ENCODE results near the gene COX10. TPM values are rescaled to one million over a fixed set of nuclear protein-coding genes. Genes with fewer than 3 reads are reported as not detected.

Gene COX10
- total and polyA plus RNA-seq, 2 donors: 13.4 to 14.7 TPM

GRCh38 chr17:14118951-14119350 lies 49.6 kb downstream of the COX10 start:
- no peaks in the 10 kb centered on the region for H3K36me3 ChIP-seq (ENCODE audit: insufficient read depth)
- no peaks in the 10 kb centered on the region for H3K4me1 ChIP-seq (ENCODE audit: insufficient read depth)
- no peak overlapping the region for H3K4me3 ChIP-seq (ENCODE audit: low read depth, low read length)
- WGBS: 92% methylated on average over 2 of the region's 2 CpGs
- H3K27ac ChIP-seq (ENCODE audit: low read depth): no peak overlapping the region
- no peak for DNase-seq (ENCODE audit: extremely low spot score)

GRCh38 chr17:14119546-14119945 lies 50.2 kb downstream of the COX10 start:
- 95% methylated on average over 3 of the region's 3 CpGs for WGBS
- Histone ChIP-seq H3K27ac (ENCODE audit: low read depth) (no peak overlapping the region), H3K4me1 (ENCODE audit: insufficient read depth) (no peaks in the 10 kb centered on the region), H3K4me3 (ENCODE audit: low read depth, low read length) (no peak overlapping the region), H3K36me3 (ENCODE audit: insufficient read depth) (no peaks in the 10 kb centered on the region)
- no peak for DNase-seq (ENCODE audit: extremely low spot score)

GRCh38 chr17:14121952-14122351 lies 52.6 kb downstream of the COX10 start:
- 83% methylated on average over 6 of the region's 6 CpGs for WGBS
- no peaks in the 10 kb centered on the region for H3K36me3 ChIP-seq (ENCODE audit: insufficient read depth)
- no peaks in the 10 kb centered on the region for H3K4me1 ChIP-seq (ENCODE audit: insufficient read depth)
- DNase-seq (ENCODE audit: extremely low spot score): no peak
- H3K27ac ChIP-seq (ENCODE audit: low read depth): no peak overlapping the region
- no peak overlapping the region for H3K4me3 ChIP-seq (ENCODE audit: low read depth, low read length)

GRCh38 chr17:14123619-14124278 lies 54.4 kb downstream of the COX10 start:
- DNase-seq (ENCODE audit: extremely low spot score): no peak
- WGBS: 76% methylated on average over 5 of the region's 5 CpGs
- no peaks in the 10 kb centered on the region for H3K4me1 ChIP-seq (ENCODE audit: insufficient read depth)
- no peak overlapping the region for H3K4me3 ChIP-seq (ENCODE audit: low read depth, low read length)
- no peaks in the 10 kb centered on the region for H3K36me3 ChIP-seq (ENCODE audit: insufficient read depth)
- no peak overlapping the region for H3K27ac ChIP-seq (ENCODE audit: low read depth)

- Histone ChIP-seq H3K27ac (ENCODE audit: low read depth) (no peak overlapping the region), H3K36me3 (ENCODE audit: insufficient read depth) (no peaks in the 10 kb centered on the region), H3K4me3 (ENCODE audit: low read depth, low read length) (no peak overlapping the region), H3K4me1 (ENCODE audit: insufficient read depth) (no peaks in the 10 kb centered on the region)
- no peak for DNase-seq (ENCODE audit: extremely low spot score)
- 73% methylated on average over 4 of the region's 4 CpGs for WGBS
Observed at GRCh38 chr17:14124854-14125253, 55.5 kb downstream of the COX10 start.

GRCh38 chr17:14125518-14126137 lies 56.3 kb downstream of the COX10 start:
- no peaks in the 10 kb centered on the region for H3K4me1 ChIP-seq (ENCODE audit: insufficient read depth)
- no peak overlapping the region for H3K4me3 ChIP-seq (ENCODE audit: low read depth, low read length)
- WGBS: 87% methylated on average over 6 of the region's 6 CpGs
- H3K36me3 ChIP-seq (ENCODE audit: insufficient read depth): no peaks in the 10 kb centered on the region
- DNase-seq (ENCODE audit: extremely low spot score): no peak
- no peak overlapping the region for H3K27ac ChIP-seq (ENCODE audit: low read depth)

GRCh38 chr17:14133104-14133503 lies 63.8 kb downstream of the COX10 start:
- Histone ChIP-seq H3K4me3 (ENCODE audit: low read depth, low read length) (no peak overlapping the region), H3K4me1 (ENCODE audit: insufficient read depth) (no peaks in the 10 kb centered on the region), H3K36me3 (ENCODE audit: insufficient read depth) (no peaks in the 10 kb centered on the region), H3K27ac (ENCODE audit: low read depth) (no peak overlapping the region)
- DNase-seq (ENCODE audit: extremely low spot score): no peak

GRCh38 chr17:14134456-14134855 lies 65.2 kb downstream of the COX10 start:
- no peaks in the 10 kb centered on the region for H3K4me1 ChIP-seq (ENCODE audit: insufficient read depth)
- H3K27ac ChIP-seq (ENCODE audit: low read depth): no peak overlapping the region
- DNase-seq (ENCODE audit: extremely low spot score): no peak
- WGBS: 84% methylated on average over 2 of the region's 2 CpGs
- H3K36me3 ChIP-seq (ENCODE audit: insufficient read depth): no peaks in the 10 kb centered on the region
- H3K4me3 ChIP-seq (ENCODE audit: low read depth, low read length): no peak overlapping the region

GRCh38 chr17:14135906-14136590 lies 66.7 kb downstream of the COX10 start:
- Histone ChIP-seq H3K4me3 (ENCODE audit: low read depth, low read length) (no peak overlapping the region), H3K4me1 (ENCODE audit: insufficient read depth) (no peaks in the 10 kb centered on the region), H3K27ac (ENCODE audit: low read depth) (no peak overlapping the region), H3K36me3 (ENCODE audit: insufficient read depth) (no peaks in the 10 kb centered on the region)
- no peak for DNase-seq (ENCODE audit: extremely low spot score)
- WGBS: 88% methylated on average over 4 of the region's 4 CpGs

GRCh38 chr17:14138649-14139048 lies 69.3 kb downstream of the COX10 start:
- Histone ChIP-seq H3K4me3 (ENCODE audit: low read depth, low read length) (no peak overlapping the region), H3K36me3 (ENCODE audit: insufficient read depth) (no peaks in the 10 kb centered on the region), H3K4me1 (ENCODE audit: insufficient read depth) (no peaks in the 10 kb centered on the region), H3K27ac (ENCODE audit: low read depth) (no peak overlapping the region)
- 94% methylated on average over 7 of the region's 7 CpGs for WGBS
- DNase-seq (ENCODE audit: extremely low spot score): no peak

GRCh38 chr17:14143688-14144087 lies 74.4 kb downstream of the COX10 start:
- no peaks in the 10 kb centered on the region for H3K36me3 ChIP-seq (ENCODE audit: insufficient read depth)
- no peak overlapping the region for H3K27ac ChIP-seq (ENCODE audit: low read depth)
- no peak overlapping the region for H3K4me3 ChIP-seq (ENCODE audit: low read depth, low read length)
- no peak for DNase-seq (ENCODE audit: extremely low spot score)
- WGBS: 55% methylated on average over 3 of the region's 3 CpGs
- H3K4me1 ChIP-seq (ENCODE audit: insufficient read depth): peaks cover 2% of the 10 kb centered on the region

GRCh38 chr17:14144508-14144907 lies 75.2 kb downstream of the COX10 start:
- H3K27ac ChIP-seq (ENCODE audit: low read depth): no peak overlapping the region
- H3K4me1 ChIP-seq (ENCODE audit: insufficient read depth): peaks cover 2% of the 10 kb centered on the region
- no peaks in the 10 kb centered on the region for H3K36me3 ChIP-seq (ENCODE audit: insufficient read depth)
- WGBS: 24% methylated on average over 4 of the region's 4 CpGs
- H3K4me3 ChIP-seq (ENCODE audit: low read depth, low read length): no peak overlapping the region
- DNase-seq (ENCODE audit: extremely low spot score): no peak

- H3K4me1 ChIP-seq (ENCODE audit: insufficient read depth): peaks cover 2% of the 10 kb centered on the region
- DNase-seq (ENCODE audit: extremely low spot score): no peak
- no peaks in the 10 kb centered on the region for H3K36me3 ChIP-seq (ENCODE audit: insufficient read depth)
- 94% methylated on average over 5 of the region's 5 CpGs for WGBS
- no peak overlapping the region for H3K4me3 ChIP-seq (ENCODE audit: low read depth, low read length)
- no peak overlapping the region for H3K27ac ChIP-seq (ENCODE audit: low read depth)
Observed at GRCh38 chr17:14149751-14150150, 80.4 kb downstream of the COX10 start.

- no peak overlapping the region for H3K27ac ChIP-seq (ENCODE audit: low read depth)
- DNase-seq (ENCODE audit: extremely low spot score): no peak
- 61% methylated on average over 2 of the region's 2 CpGs for WGBS
Observed at GRCh38 chr17:14150619-14151018, 81.3 kb downstream of the COX10 start.

More at GRCh38 chr17:14150619-14151018, 81.3 kb downstream of the COX10 start:
- Histone ChIP-seq H3K36me3 (ENCODE audit: insufficient read depth) (no peaks in the 10 kb centered on the region), H3K4me1 (ENCODE audit: insufficient read depth) (peaks cover 2% of the 10 kb centered on the region), H3K4me3 (ENCODE audit: low read depth, low read length) (no peak overlapping the region)
